SK-N-SH (cell line): ENCODE measurements around the gene LIAS.

ENCODE experiments used
- CHD2 ChIP-seq: fragments of 150-350 bp; IDR thresholded peaks from 2 replicates; pipeline ENCODE4 v1.6.1; 2018; ENCODE audit warnings: low read length; ENCODE audit not compliant: partially characterized antibody
- EZH2phosphoT487 ChIP-seq: fragments of 200-600 bp; sonication (generic); IDR thresholded peaks from 2 replicates; pipeline ENCODE4 v1.6.1; 2017; ENCODE audit warnings: low read depth, mixed run types, mild to moderate bottlenecking, antibody characterized with exemption, moderate library complexity, borderline replicate concordance
- FOXM1 ChIP-seq: IDR thresholded peaks from 2 replicates; pipeline ENCODE4 v1.4.0; 2012; ENCODE audit warnings: low read depth, mild to moderate bottlenecking
- GABPA ChIP-seq: IDR thresholded peaks from 2 replicates; pipeline ENCODE4 v1.4.0; 2012; ENCODE audit warnings: low read depth, mild to moderate bottlenecking
- MEF2A ChIP-seq: IDR thresholded peaks from 2 replicates; pipeline ENCODE4 v1.4.0; 2012; ENCODE audit warnings: low read depth, borderline replicate concordance
- POLR2AphosphoS5 ChIP-seq: IDR thresholded peaks from 2 replicates; pipeline ENCODE4 v1.6.1; 2012; ENCODE audit warnings: low read depth, low read length
- RAD21 ChIP-seq: IDR thresholded peaks from 2 replicates; pipeline ENCODE4 v1.6.1; 2012; ENCODE audit warnings: mild to moderate bottlenecking, low read length
- RXRA ChIP-seq: IDR thresholded peaks from 2 replicates; pipeline ENCODE4 v1.4.0; 2012; ENCODE audit warnings: low read depth, mild to moderate bottlenecking, borderline replicate concordance
- SMC3 ChIP-seq: IDR thresholded peaks from 2 replicates; pipeline ENCODE4 v1.6.1; 2012; ENCODE audit warnings: low read depth, low read length, improper control_type of control experiment
- TCF12 ChIP-seq: IDR thresholded peaks from 2 replicates; pipeline ENCODE4 v1.4.0; 2012
- USF2 ChIP-seq: fragments of 150-350 bp; IDR thresholded peaks from 2 replicates; pipeline ENCODE4 v1.6.1; 2017; ENCODE audit warnings: antibody characterized with exemption, low read length, low read depth, borderline replicate concordance
- ZBTB33 ChIP-seq: IDR thresholded peaks from 2 replicates; pipeline ENCODE4 v1.4.0; 2012; ENCODE audit warnings: low read depth, borderline replicate concordance
- TF ChIP-seq, protein P1 (sequence below): fragments of 200-600 bp; sonication (generic); IDR thresholded peaks from 2 replicates; pipeline ENCODE4 v1.6.1; 2017; ENCODE audit warnings: antibody characterized with exemption, mild to moderate bottlenecking, moderate library complexity
- TF ChIP-seq, protein P2 (sequence below): IDR thresholded peaks from 2 replicates; pipeline ENCODE4 v1.6.1; 2012; ENCODE audit warnings: mild to moderate bottlenecking, low read depth, low read length, moderate library complexity

DNA sequence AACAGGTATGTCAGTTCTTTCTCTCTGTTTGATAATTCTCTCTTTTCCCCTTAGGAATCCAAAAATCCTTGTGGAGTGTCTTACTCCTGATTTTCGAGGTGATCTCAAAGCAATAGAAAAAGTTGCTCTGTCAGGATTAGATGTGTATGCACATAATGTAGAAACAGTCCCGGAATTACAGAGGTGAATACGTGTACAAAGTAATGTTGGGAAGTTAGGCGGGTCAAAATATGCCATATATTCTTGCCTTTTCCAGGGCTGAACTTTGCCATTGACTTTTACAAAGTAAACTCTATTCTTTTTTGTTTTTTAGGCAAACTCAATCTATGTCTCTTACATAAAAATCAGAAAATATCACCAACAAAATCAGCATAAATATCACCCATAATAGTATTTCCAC lies 8.6 kb downstream of the LIAS start:
- no peak for TF ChIP-seq GABPA
- TF ChIP-seq EZH2phosphoT487 = no peak
- TF ChIP-seq, protein P1, sequence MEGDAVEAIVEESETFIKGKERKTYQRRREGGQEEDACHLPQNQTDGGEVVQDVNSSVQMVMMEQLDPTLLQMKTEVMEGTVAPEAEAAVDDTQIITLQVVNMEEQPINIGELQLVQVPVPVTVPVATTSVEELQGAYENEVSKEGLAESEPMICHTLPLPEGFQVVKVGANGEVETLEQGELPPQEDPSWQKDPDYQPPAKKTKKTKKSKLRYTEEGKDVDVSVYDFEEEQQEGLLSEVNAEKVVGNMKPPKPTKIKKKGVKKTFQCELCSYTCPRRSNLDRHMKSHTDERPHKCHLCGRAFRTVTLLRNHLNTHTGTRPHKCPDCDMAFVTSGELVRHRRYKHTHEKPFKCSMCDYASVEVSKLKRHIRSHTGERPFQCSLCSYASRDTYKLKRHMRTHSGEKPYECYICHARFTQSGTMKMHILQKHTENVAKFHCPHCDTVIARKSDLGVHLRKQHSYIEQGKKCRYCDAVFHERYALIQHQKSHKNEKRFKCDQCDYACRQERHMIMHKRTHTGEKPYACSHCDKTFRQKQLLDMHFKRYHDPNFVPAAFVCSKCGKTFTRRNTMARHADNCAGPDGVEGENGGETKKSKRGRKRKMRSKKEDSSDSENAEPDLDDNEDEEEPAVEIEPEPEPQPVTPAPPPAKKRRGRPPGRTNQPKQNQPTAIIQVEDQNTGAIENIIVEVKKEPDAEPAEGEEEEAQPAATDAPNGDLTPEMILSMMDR = no peak
- TF ChIP-seq, protein P2, sequence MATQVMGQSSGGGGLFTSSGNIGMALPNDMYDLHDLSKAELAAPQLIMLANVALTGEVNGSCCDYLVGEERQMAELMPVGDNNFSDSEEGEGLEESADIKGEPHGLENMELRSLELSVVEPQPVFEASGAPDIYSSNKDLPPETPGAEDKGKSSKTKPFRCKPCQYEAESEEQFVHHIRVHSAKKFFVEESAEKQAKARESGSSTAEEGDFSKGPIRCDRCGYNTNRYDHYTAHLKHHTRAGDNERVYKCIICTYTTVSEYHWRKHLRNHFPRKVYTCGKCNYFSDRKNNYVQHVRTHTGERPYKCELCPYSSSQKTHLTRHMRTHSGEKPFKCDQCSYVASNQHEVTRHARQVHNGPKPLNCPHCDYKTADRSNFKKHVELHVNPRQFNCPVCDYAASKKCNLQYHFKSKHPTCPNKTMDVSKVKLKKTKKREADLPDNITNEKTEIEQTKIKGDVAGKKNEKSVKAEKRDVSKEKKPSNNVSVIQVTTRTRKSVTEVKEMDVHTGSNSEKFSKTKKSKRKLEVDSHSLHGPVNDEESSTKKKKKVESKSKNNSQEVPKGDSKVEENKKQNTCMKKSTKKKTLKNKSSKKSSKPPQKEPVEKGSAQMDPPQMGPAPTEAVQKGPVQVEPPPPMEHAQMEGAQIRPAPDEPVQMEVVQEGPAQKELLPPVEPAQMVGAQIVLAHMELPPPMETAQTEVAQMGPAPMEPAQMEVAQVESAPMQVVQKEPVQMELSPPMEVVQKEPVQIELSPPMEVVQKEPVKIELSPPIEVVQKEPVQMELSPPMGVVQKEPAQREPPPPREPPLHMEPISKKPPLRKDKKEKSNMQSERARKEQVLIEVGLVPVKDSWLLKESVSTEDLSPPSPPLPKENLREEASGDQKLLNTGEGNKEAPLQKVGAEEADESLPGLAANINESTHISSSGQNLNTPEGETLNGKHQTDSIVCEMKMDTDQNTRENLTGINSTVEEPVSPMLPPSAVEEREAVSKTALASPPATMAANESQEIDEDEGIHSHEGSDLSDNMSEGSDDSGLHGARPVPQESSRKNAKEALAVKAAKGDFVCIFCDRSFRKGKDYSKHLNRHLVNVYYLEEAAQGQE = no peak
- TF ChIP-seq CHD2 = no peak
- no peak for TF ChIP-seq SMC3
- TF ChIP-seq POLR2AphosphoS5 = no peak
- no peak for TF ChIP-seq USF2
- no peak for TF ChIP-seq RAD21
- TF ChIP-seq FOXM1 = no peak
- no peak for TF ChIP-seq TCF12
- no peak for TF ChIP-seq MEF2A
- no peak for TF ChIP-seq RXRA
- no peak for TF ChIP-seq ZBTB33
